Fibroblast of lung (primary cell): ENCODE measurements around the gene NR3C1.

Source experiments
- CTCF ChIP-seq, 2 donors: IDR thresholded peaks in 1 of 2; conservative IDR thresholded peaks in 1 of 2; 1 replicate in 1 of 2; 2 replicates in 1 of 2; pipeline ENCODE4 v1.5.1; 2011 to 2012; ENCODE audit warnings: low read length in 2 of 2, control low read depth in 1 of 2, inconsistent platforms in 1 of 2, low read depth in 1 of 2, mild to moderate bottlenecking in 1 of 2
- EZH2 ChIP-seq: IDR thresholded peaks from 2 replicates; pipeline ENCODE4 v1.5.1; 2012; ENCODE audit warnings: low read length, control low read depth, mild to moderate bottlenecking; ENCODE audit errors: missing control alignments

DNA sequence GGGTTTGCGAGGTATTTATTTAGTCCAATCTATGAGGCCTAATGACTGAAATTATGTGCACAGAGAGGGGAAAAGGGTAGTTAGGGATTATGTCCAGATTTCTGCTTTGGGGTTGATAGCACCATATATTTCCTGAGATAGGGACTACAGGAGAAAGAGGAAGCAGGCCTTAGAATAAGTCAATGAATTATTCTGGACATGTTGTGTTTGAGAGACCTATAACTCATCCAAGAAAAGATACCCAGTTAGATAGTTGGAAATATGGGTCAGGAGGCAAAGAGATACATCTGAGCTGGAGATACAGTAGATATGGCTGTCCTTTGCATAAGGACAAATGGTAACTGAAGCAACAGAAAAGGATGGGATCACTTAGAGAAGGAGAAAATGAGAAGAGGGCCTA is 53.1 kb downstream of the NR3C1 start:
- TF ChIP-seq CTCF (conservative IDR thresholded peaks at IDR 0.05 in 1 of 2, IDR thresholded peaks at IDR 0.05 in 1 of 2; ENCODE audit: low read depth in 1 of 2, low read length in 2 of 2) (no peak), EZH2 (no peak)
